ENCODE results near the gene ALLC.

The ALLC gene

GRCh38 chr2:3639015-3639630 lies 18.9 kb upstream of the ALLC start:
- no peak for TF ChIP-seq CTCF (conservative IDR thresholded peaks at IDR 0.05; ENCODE audit: low read depth, low read length)
- Histone ChIP-seq H3K27ac (no peak overlapping the region), H3K9ac (no peak overlapping the region), H2AFZ (ENCODE audit: low read depth) (no peak overlapping the region), H3K36me3 (ENCODE audit: insufficient read depth) (no peaks in the 10 kb centered on the region), H3K4me3 (IDR thresholded peaks at IDR 0.05; ENCODE audit: insufficient read depth, low read depth, low read length) (no peak overlapping the region), H3K4me1 (ENCODE audit: low read depth, poor library complexity, severe bottlenecking) (no peaks in the 10 kb centered on the region), H3K79me2 (ENCODE audit: insufficient read depth, low read depth) (no peaks in the 10 kb centered on the region), H3K27me3 (ENCODE audit: insufficient read depth, low read depth) (no peaks in the 10 kb centered on the region), H3K4me2 (no peak overlapping the region), H4K20me1 (ENCODE audit: insufficient read depth) (no peaks in the 10 kb centered on the region)

- Histone ChIP-seq H3K4me3 (IDR thresholded peaks at IDR 0.05; ENCODE audit: insufficient read depth, low read depth, low read length) (no peak overlapping the region), H3K79me2 (ENCODE audit: insufficient read depth, low read depth) (no peaks in the 10 kb centered on the region), H3K36me3 (ENCODE audit: insufficient read depth) (no peaks in the 10 kb centered on the region), H3K27me3 (ENCODE audit: insufficient read depth, low read depth) (no peaks in the 10 kb centered on the region), H3K9ac (no peak overlapping the region), H2AFZ (ENCODE audit: low read depth) (no peak overlapping the region), H4K20me1 (ENCODE audit: insufficient read depth) (no peaks in the 10 kb centered on the region), H3K27ac (no peak overlapping the region), H3K4me1 (ENCODE audit: low read depth, poor library complexity, severe bottlenecking) (no peaks in the 10 kb centered on the region), H3K4me2 (no peak overlapping the region)
- TF ChIP-seq CTCF (conservative IDR thresholded peaks at IDR 0.05; ENCODE audit: low read depth, low read length) = no peak
Measured at GRCh38 chr2:3639653-3640052, 18.3 kb upstream of the ALLC start.

- no peak for TF ChIP-seq CTCF (conservative IDR thresholded peaks at IDR 0.05; ENCODE audit: low read depth, low read length)
- Histone ChIP-seq H3K4me1 (ENCODE audit: low read depth, poor library complexity, severe bottlenecking) (no peaks in the 10 kb centered on the region), H3K79me2 (ENCODE audit: insufficient read depth, low read depth) (no peaks in the 10 kb centered on the region), H3K4me2 (no peak overlapping the region), H3K9ac (no peak overlapping the region), H3K27me3 (ENCODE audit: insufficient read depth, low read depth) (no peaks in the 10 kb centered on the region), H3K27ac (no peak overlapping the region), H3K4me3 (IDR thresholded peaks at IDR 0.05; ENCODE audit: insufficient read depth, low read depth, low read length) (no peak overlapping the region), H4K20me1 (ENCODE audit: insufficient read depth) (no peaks in the 10 kb centered on the region), H2AFZ (ENCODE audit: low read depth) (no peak overlapping the region), H3K36me3 (ENCODE audit: insufficient read depth) (no peaks in the 10 kb centered on the region)
Measured at GRCh38 chr2:3641181-3641580, 16.8 kb upstream of the ALLC start.

GRCh38 chr2:3641841-3642421 lies 16.1 kb upstream of the ALLC start:
- H3K9ac ChIP-seq = no peak overlapping the region
- H4K20me1 ChIP-seq (ENCODE audit: insufficient read depth) = no peaks in the 10 kb centered on the region
- no peak overlapping the region for H3K27ac ChIP-seq
- no peaks in the 10 kb centered on the region for H3K27me3 ChIP-seq (ENCODE audit: insufficient read depth, low read depth)
- H3K4me2 ChIP-seq = no peak overlapping the region
- H3K4me3 ChIP-seq (IDR thresholded peaks at IDR 0.05; ENCODE audit: insufficient read depth, low read depth, low read length) = no peak overlapping the region
- H3K79me2 ChIP-seq (ENCODE audit: insufficient read depth, low read depth) = no peaks in the 10 kb centered on the region
- H2AFZ ChIP-seq (ENCODE audit: low read depth) = no peak overlapping the region
- TF ChIP-seq CTCF (conservative IDR thresholded peaks at IDR 0.05; ENCODE audit: low read depth, low read length) = no peak
- no peaks in the 10 kb centered on the region for H3K36me3 ChIP-seq (ENCODE audit: insufficient read depth)
- H3K4me1 ChIP-seq (ENCODE audit: low read depth, poor library complexity, severe bottlenecking) = no peaks in the 10 kb centered on the region

Data from KMS-11 (cell line).